Neural cell (in vitro differentiated cells): ENCODE data around the gene ESPN. TPM values are rescaled to one million over a fixed set of nuclear protein-coding genes. Genes with fewer than 3 reads are reported as not detected.

Source experiments
- H2AFZ ChIP-seq: fragments of 200-600, 300-800 bp; sonication (generic), shearing (Covaris generic); 2 replicates; pipeline ENCODE4 v1.6.0; 2014; ENCODE audit warnings: low read depth, mild to moderate bottlenecking, antibody characterized with exemption, low read length, moderate library complexity
- H3F3A ChIP-seq: fragments of 200-600 bp; shearing (Covaris generic); 2 replicates; pipeline ENCODE4 v1.6.1; 2016; ENCODE audit warnings: mild to moderate bottlenecking, moderate library complexity, mixed read lengths, antibody characterized with exemption, low read length; ENCODE audit not compliant: insufficient read depth, poor library complexity, severe bottlenecking
- H3K27ac ChIP-seq: fragments of 200-600, 300-800 bp; sonication (generic), shearing (Covaris generic); 2 replicates; pipeline ENCODE4 v1.5.1; 2014; ENCODE audit warnings: mild to moderate bottlenecking, low read length, moderate library complexity
- H3K27me3 ChIP-seq: fragments of 300-800, 200-600 bp; sonication (generic), shearing (Covaris generic); 2 replicates; pipeline ENCODE4 v1.6.0; 2014; ENCODE audit warnings: mild to moderate bottlenecking, low read depth, low read length, moderate library complexity; ENCODE audit not compliant: insufficient read depth
- H3K36me3 ChIP-seq: fragments of 300-800, 200-600 bp; sonication (generic), shearing (Covaris generic); 2 replicates; pipeline ENCODE4 v1.5.1; 2014; ENCODE audit warnings: mild to moderate bottlenecking, antibody characterized with exemption, low read length, moderate library complexity; ENCODE audit not compliant: insufficient read depth
- H3K4me2 ChIP-seq: fragments of 300-800, 200-600 bp; sonication (generic), shearing (Covaris generic); 2 replicates; pipeline ENCODE4 v1.6.0; 2014; ENCODE audit warnings: mild to moderate bottlenecking, low read length
- H3K4me3 ChIP-seq: fragments of 300-800, 200-600 bp; sonication (generic), shearing (Covaris generic); 2 replicates; pipeline ENCODE4 v1.5.1; 2014; ENCODE audit warnings: mild to moderate bottlenecking, low read length, moderate library complexity
- H3K79me2 ChIP-seq: fragments of 200-600 bp; shearing (Covaris generic); replicated peaks from 2 replicates; pipeline ENCODE4 v1.6.0; 2014; ENCODE audit warnings: mild to moderate bottlenecking, low read length, moderate library complexity; ENCODE audit not compliant: insufficient read depth
- H3K9ac ChIP-seq: fragments of 300-800, 200-600 bp; sonication (generic), shearing (Covaris generic); 2 replicates; pipeline ENCODE4 v1.6.1; 2016; ENCODE audit warnings: mild to moderate bottlenecking, low read length, mixed read lengths
- H3K9me2 ChIP-seq: fragments of 200-600 bp; shearing (Covaris generic); 2 replicates; pipeline ENCODE4 v1.6.1; 2016; ENCODE audit warnings: mild to moderate bottlenecking, low read length, mixed read lengths; ENCODE audit not compliant: insufficient read depth
- H3K9me3 ChIP-seq: fragments of 200-600, 300-800 bp; sonication (generic), shearing (Covaris generic); 2 replicates; pipeline ENCODE4 v1.6.1; 2016; ENCODE audit warnings: mild to moderate bottlenecking, mixed run types, low read length, moderate library complexity, mixed read lengths
- H4K20me1 ChIP-seq: fragments of 200-600 bp; shearing (Covaris generic); 2 replicates; pipeline ENCODE4 v1.6.1; 2016; ENCODE audit warnings: mild to moderate bottlenecking, mixed run types; ENCODE audit not compliant: insufficient read depth
- EP300 ChIP-seq: fragments of 450-650 bp; conservative IDR thresholded peaks from 2 replicates; pipeline ENCODE4 v1.6.1; 2014; ENCODE audit warnings: antibody characterized with exemption, mild to moderate bottlenecking, moderate library complexity; ENCODE audit not compliant: poor library complexity, severe bottlenecking
- EZH2 ChIP-seq: fragments of 200-600, 300-800 bp; shearing (Covaris generic), sonication (generic); IDR thresholded peaks from 2 replicates; pipeline ENCODE4 v1.6.1; 2014; ENCODE audit warnings: antibody characterized with exemption, low read length, borderline replicate concordance, mild to moderate bottlenecking; ENCODE audit not compliant: insufficient read depth, poor library complexity, severe bottlenecking
- MXI1 ChIP-seq: fragments of 450-650 bp; conservative IDR thresholded peaks from 2 replicates; pipeline ENCODE4 v1.6.1; 2014; ENCODE audit warnings: antibody characterized with exemption, mild to moderate bottlenecking; ENCODE audit not compliant: poor library complexity, severe bottlenecking
- POLR2AphosphoS5 ChIP-seq: IDR thresholded peaks from 2 replicates; pipeline ENCODE4 v1.6.1; 2012
- RAD21 ChIP-seq: fragments of 450-650 bp; conservative IDR thresholded peaks from 2 replicates; pipeline ENCODE4 v1.6.1; 2014; ENCODE audit warnings: antibody characterized with exemption, mild to moderate bottlenecking, moderate library complexity
- SMC3 ChIP-seq: fragments of 450-650 bp; conservative IDR thresholded peaks from 2 replicates; pipeline ENCODE4 v1.6.1; 2014; ENCODE audit warnings: antibody characterized with exemption, mild to moderate bottlenecking, moderate library complexity; ENCODE audit not compliant: poor library complexity
- TAF1 ChIP-seq: IDR thresholded peaks from 2 replicates; pipeline ENCODE4 v1.6.1; 2012; ENCODE audit warnings: low read depth
- polyA plus RNA-seq: library from polyadenylated mRNA; depleted of rRNA; stranded (reverse); fragments of >200 nt; gene quantifications from 2 replicates; pipeline ENCODE4 v1.2.3, GENCODE V29; 2014
- TF ChIP-seq, protein P1 (sequence below): fragments of 450-650 bp; IDR thresholded peaks from 2 replicates; pipeline ENCODE4 v1.5.1; 2014; ENCODE audit warnings: antibody characterized with exemption, mild to moderate bottlenecking, moderate library complexity; ENCODE audit not compliant: poor library complexity, severe bottlenecking
- TF ChIP-seq, protein P2 (sequence below): IDR thresholded peaks from 2 replicates; pipeline ENCODE4 v1.6.1; 2012; ENCODE audit warnings: borderline replicate concordance

Gene ESPN
- polyA plus RNA-seq, 1 donor from 2014 or later: not detected

DNA sequence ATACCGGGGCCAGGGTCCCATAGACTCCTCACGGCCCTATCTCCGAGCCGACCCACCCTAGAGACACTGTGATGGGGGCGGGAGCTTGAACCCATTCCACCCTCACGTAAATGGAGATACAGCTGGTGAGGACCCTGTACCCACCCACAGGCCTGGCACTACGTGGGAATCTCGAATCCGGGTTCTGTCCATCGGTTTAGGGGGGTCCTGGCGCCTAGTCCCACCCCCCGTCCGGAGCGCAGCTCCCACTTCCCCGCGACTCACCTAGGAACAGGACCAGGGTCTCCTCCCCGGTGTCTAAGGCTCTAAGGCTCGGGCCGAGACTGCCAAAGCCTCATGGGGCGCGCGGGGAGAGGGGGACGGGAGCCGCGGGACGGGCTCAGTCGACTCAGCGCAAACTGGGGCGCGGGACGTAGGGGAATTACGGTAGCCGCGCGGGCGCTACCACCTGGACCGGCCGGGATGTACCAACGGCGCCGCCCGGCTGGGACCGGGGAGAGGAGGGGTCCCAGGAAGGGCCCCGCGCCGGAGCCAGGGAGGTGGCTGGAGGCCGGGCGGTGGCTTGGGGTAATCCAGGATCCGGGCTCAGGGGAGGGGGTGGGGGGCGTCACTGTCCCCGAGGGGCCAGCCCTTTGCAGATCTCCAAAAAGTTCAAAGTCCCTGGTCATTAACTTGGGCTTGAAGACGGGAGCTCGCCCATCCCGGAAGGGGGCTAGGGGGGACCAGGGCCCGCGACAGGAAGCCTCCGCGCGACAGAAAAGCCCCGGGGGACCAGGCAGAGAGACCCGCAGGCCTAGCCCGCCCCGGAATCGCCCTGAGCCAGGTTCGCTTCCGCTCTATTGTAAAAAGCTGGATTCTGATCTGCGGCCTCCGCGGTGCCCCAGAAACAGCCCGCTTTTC is 65.9 kb downstream of the ESPN start:
- TF ChIP-seq, protein P1, sequence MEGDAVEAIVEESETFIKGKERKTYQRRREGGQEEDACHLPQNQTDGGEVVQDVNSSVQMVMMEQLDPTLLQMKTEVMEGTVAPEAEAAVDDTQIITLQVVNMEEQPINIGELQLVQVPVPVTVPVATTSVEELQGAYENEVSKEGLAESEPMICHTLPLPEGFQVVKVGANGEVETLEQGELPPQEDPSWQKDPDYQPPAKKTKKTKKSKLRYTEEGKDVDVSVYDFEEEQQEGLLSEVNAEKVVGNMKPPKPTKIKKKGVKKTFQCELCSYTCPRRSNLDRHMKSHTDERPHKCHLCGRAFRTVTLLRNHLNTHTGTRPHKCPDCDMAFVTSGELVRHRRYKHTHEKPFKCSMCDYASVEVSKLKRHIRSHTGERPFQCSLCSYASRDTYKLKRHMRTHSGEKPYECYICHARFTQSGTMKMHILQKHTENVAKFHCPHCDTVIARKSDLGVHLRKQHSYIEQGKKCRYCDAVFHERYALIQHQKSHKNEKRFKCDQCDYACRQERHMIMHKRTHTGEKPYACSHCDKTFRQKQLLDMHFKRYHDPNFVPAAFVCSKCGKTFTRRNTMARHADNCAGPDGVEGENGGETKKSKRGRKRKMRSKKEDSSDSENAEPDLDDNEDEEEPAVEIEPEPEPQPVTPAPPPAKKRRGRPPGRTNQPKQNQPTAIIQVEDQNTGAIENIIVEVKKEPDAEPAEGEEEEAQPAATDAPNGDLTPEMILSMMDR: peak; percentile 46
- no peak for TF ChIP-seq TAF1
- Histone ChIP-seq H3K9me3 (no peaks in the 10 kb centered on the region), H3K36me3 (no peaks in the 10 kb centered on the region), H3K9ac (peak overlapping the region; percentile 53), H4K20me1 (no peaks in the 10 kb centered on the region), H3F3A (no peaks in the 10 kb centered on the region), H2AFZ (no peak overlapping the region), H3K4me3 (peak overlapping the region; percentile 73), H3K27me3 (peaks cover 6% of the 10 kb centered on the region), H3K4me2 (peak overlapping the region; percentile 88), H3K79me2 (no peaks in the 10 kb centered on the region), H3K9me2 (no peaks in the 10 kb centered on the region), H3K27ac (no peak overlapping the region)

DNA sequence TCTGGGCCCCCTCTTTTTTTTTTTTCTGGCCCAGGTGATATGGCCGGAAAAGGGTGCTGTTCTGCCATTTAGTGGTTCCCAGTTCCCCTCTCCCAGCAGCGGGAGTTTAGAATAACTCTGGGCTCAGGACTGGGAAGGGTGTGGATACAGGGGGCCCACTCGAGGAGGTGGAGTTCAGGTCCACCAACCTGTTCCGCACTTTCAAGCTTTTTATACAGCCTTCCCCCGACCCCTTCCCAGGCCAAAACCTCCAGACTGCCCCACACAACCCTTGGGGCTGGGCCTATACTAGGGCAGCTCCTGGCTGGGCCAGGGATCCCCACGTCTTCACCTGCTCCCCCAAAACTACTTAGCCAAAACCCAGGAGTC is 66.5 kb downstream of the ESPN start:
- H3K4me3 ChIP-seq: peak overlapping the region; percentile 73
- no peak for TF ChIP-seq MXI1
- no peak for TF ChIP-seq EP300
- no peak for TF ChIP-seq RAD21
- no peaks in the 10 kb centered on the region for H3K36me3 ChIP-seq
- no peaks in the 10 kb centered on the region for H4K20me1 ChIP-seq
- H3K9ac ChIP-seq: peak overlapping the region; percentile 53
- no peak overlapping the region for H3K27ac ChIP-seq
- H3K9me3 ChIP-seq: no peaks in the 10 kb centered on the region
- no peaks in the 10 kb centered on the region for H3F3A ChIP-seq
- peaks cover under 1% of the 10 kb centered on the region for H3K27me3 ChIP-seq
- no peaks in the 10 kb centered on the region for H3K79me2 ChIP-seq
- H2AFZ ChIP-seq: no peak overlapping the region
- H3K4me2 ChIP-seq: peak overlapping the region; percentile 88
- H3K9me2 ChIP-seq: no peaks in the 10 kb centered on the region

DNA sequence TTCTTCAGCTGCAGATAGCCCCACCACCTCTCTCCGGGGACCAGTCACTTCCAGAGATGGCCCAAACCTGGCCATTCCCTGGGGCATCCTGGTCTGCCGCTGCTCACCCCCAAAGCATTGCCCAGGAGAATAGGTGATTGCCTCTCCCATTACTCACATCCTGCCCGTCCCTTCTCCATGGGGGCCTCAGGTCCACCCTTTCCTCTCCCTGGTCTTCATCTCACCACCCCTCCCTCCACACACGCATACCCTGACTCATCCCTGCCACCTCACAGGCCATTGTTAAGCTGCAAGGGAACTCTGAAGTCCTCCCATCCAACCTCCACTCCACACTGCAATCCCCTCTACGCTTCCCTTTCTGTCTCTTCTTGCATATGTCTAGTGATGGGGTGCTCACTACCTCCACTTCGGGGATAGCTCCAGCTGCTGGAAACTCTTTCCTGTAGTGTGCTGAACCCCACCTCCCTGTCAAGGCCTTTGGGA is 66.9 kb downstream of the ESPN start, which contains the start of gene PLEKHG5:
Gene PLEKHG5, minus strand, starts transcription at position 188 of the 483 bp plus-strand sequence. CDS start 14,096 bp downstream, outside the sequence.
- no peaks in the 10 kb centered on the region for H3K79me2 ChIP-seq
- no peaks in the 10 kb centered on the region for H4K20me1 ChIP-seq
- TF ChIP-seq EP300: no peak
- TF ChIP-seq, protein P1: no peak
- TF ChIP-seq POLR2AphosphoS5: no peak
- TF ChIP-seq, protein P2, sequence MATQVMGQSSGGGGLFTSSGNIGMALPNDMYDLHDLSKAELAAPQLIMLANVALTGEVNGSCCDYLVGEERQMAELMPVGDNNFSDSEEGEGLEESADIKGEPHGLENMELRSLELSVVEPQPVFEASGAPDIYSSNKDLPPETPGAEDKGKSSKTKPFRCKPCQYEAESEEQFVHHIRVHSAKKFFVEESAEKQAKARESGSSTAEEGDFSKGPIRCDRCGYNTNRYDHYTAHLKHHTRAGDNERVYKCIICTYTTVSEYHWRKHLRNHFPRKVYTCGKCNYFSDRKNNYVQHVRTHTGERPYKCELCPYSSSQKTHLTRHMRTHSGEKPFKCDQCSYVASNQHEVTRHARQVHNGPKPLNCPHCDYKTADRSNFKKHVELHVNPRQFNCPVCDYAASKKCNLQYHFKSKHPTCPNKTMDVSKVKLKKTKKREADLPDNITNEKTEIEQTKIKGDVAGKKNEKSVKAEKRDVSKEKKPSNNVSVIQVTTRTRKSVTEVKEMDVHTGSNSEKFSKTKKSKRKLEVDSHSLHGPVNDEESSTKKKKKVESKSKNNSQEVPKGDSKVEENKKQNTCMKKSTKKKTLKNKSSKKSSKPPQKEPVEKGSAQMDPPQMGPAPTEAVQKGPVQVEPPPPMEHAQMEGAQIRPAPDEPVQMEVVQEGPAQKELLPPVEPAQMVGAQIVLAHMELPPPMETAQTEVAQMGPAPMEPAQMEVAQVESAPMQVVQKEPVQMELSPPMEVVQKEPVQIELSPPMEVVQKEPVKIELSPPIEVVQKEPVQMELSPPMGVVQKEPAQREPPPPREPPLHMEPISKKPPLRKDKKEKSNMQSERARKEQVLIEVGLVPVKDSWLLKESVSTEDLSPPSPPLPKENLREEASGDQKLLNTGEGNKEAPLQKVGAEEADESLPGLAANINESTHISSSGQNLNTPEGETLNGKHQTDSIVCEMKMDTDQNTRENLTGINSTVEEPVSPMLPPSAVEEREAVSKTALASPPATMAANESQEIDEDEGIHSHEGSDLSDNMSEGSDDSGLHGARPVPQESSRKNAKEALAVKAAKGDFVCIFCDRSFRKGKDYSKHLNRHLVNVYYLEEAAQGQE: no peak
- TF ChIP-seq TAF1: no peak
- no peak for TF ChIP-seq MXI1
- TF ChIP-seq RAD21: no peak
- TF ChIP-seq SMC3: no peak
- no peak for TF ChIP-seq EZH2
- H3K4me3 ChIP-seq: peak within 1 kb of the TSS; percentile 73
- peak within 1 kb of the TSS; percentile 53 for H3K9ac ChIP-seq
- no peaks in the 10 kb centered on the region for H3K9me2 ChIP-seq
- no peak within 1 kb of the TSS for H2AFZ ChIP-seq
- no peaks in the 10 kb centered on the region for H3K27me3 ChIP-seq
- no peaks in the 10 kb centered on the region for H3K9me3 ChIP-seq
- no peaks in the 10 kb centered on the region for H3K36me3 ChIP-seq
- H3F3A ChIP-seq: no peaks in the 10 kb centered on the region
- no peak within 1 kb of the TSS for H3K27ac ChIP-seq
- peak within 1 kb of the TSS; percentile 88 for H3K4me2 ChIP-seq
